Trophoblast cell (in vitro differentiated cells and primary cell): ENCODE results near the gene SUFU.
A peak's percentile ranks its signal among the peaks of the same experiment; 100 is the strongest.

ENCODE experiments used
- DNase-seq, 2 donors: peaks; one replicate each; pipeline ENCODE4 v3.0.0-alpha.2; 2016
- H2AFZ ChIP-seq: 2 replicates; pipeline ENCODE4 v1.6.1; 2013; ENCODE audit warnings: low read length, moderate library complexity, mild to moderate bottlenecking; ENCODE audit not compliant: insufficient read depth, poor library complexity
- H2AK5ac ChIP-seq: 2 replicates; pipeline ENCODE4 v1.6.1; 2013; ENCODE audit warnings: mild to moderate bottlenecking, low read length
- H2BK120ac ChIP-seq: 2 replicates; pipeline ENCODE4 v1.6.1; 2013; ENCODE audit warnings: low read length, mild to moderate bottlenecking, moderate library complexity; ENCODE audit not compliant: insufficient read depth, poor library complexity
- H2BK12ac ChIP-seq: 2 replicates; pipeline ENCODE4 v1.6.1; 2013; ENCODE audit warnings: mild to moderate bottlenecking, low read length, moderate library complexity
- H2BK5ac ChIP-seq: 2 replicates; pipeline ENCODE4 v1.6.1; 2013; ENCODE audit warnings: low read length, low read depth, moderate library complexity, mild to moderate bottlenecking; ENCODE audit not compliant: poor library complexity
- H3K14ac ChIP-seq: 2 replicates; pipeline ENCODE4 v1.6.1; 2013; ENCODE audit warnings: mild to moderate bottlenecking, low read length
- H3K18ac ChIP-seq: 2 replicates; pipeline ENCODE4 v1.6.1; 2013; ENCODE audit warnings: mild to moderate bottlenecking, low read length
- H3K23ac ChIP-seq: 2 replicates; pipeline ENCODE4 v1.6.1; 2013; ENCODE audit warnings: low read length
- H3K27ac ChIP-seq: 2 replicates; pipeline ENCODE4 v1.5.1; 2013; ENCODE audit warnings: low read depth, mild to moderate bottlenecking, inconsistent platforms, low read length, moderate library complexity
- H3K27me3 ChIP-seq: 2 replicates; pipeline ENCODE4 v1.6.1; 2013; ENCODE audit warnings: inconsistent platforms, mild to moderate bottlenecking, low read length, moderate library complexity; ENCODE audit not compliant: insufficient read depth
- H3K36me3 ChIP-seq, 2 experiments: 1 replicate in 1 of 2; 2 replicates in 1 of 2; pipeline ENCODE4 v1.6.1; 2013; ENCODE audit warnings: low read length in 2 of 2, mild to moderate bottlenecking in 2 of 2, moderate library complexity in 1 of 2; ENCODE audit not compliant: insufficient read depth in 2 of 2, control insufficient read depth in 1 of 2
- H3K4ac ChIP-seq: 2 replicates; pipeline ENCODE4 v1.6.1; 2013; ENCODE audit warnings: low read depth, mild to moderate bottlenecking, low read length, moderate library complexity
- H3K4me1 ChIP-seq, 2 experiments: 1 replicate in 1 of 2; 2 replicates in 1 of 2; pipeline ENCODE4 v1.6.1; 2013; ENCODE audit warnings: low read length in 2 of 2, mild to moderate bottlenecking in 2 of 2, moderate library complexity in 1 of 2; ENCODE audit not compliant: insufficient read depth in 2 of 2, control insufficient read depth in 1 of 2
- H3K4me2 ChIP-seq: 2 replicates; pipeline ENCODE4 v1.6.1; 2013; ENCODE audit warnings: inconsistent platforms, mild to moderate bottlenecking, low read length, moderate library complexity
- H3K4me3 ChIP-seq: 2 replicates; pipeline ENCODE4 v1.5.1; 2013; ENCODE audit warnings: mild to moderate bottlenecking, low read depth, low read length, inconsistent platforms
- H3K79me1 ChIP-seq: one replicate; pipeline ENCODE4 v1.6.1; 2013; ENCODE audit warnings: low read length
- H3K79me2 ChIP-seq: 2 replicates; pipeline ENCODE4 v1.6.1; 2013; ENCODE audit warnings: low read length, mild to moderate bottlenecking; ENCODE audit not compliant: control insufficient read depth, insufficient read depth, poor library complexity
- H3K9ac ChIP-seq: 2 replicates; pipeline ENCODE4 v1.6.1; 2013; ENCODE audit warnings: mild to moderate bottlenecking, low read length
- H3K9me3 ChIP-seq: 2 replicates; pipeline ENCODE4 v1.6.1; 2013; ENCODE audit warnings: low read depth, mild to moderate bottlenecking, control low read depth, inconsistent platforms, low read length; ENCODE audit not compliant: insufficient read depth
- H4K12ac ChIP-seq: 2 replicates; pipeline ENCODE4 v1.6.1; 2013; ENCODE audit warnings: low read depth, mild to moderate bottlenecking, low read length, moderate library complexity
- H4K8ac ChIP-seq: 2 replicates; pipeline ENCODE4 v1.6.1; 2013; ENCODE audit warnings: low read depth, mild to moderate bottlenecking, low read length, moderate library complexity
- H4K91ac ChIP-seq: one replicate; pipeline ENCODE4 v1.6.1; 2013; ENCODE audit warnings: low read depth, mild to moderate bottlenecking, low read length, moderate library complexity
- WGBS: extraction: QIAGEN DNeasy Blood & Tissue Kit; methylation state at CpG from one replicate; pipeline ENCODE4 v1.1.7; 2013; ENCODE audit warnings: missing lambda C conversion rate; ENCODE audit not compliant: insufficient read length, insufficient coverage; ENCODE audit errors: extremely low coverage; 5-methylcytosine and 5-hydroxymethylcytosine counted together

Gene SUFU

DNA sequence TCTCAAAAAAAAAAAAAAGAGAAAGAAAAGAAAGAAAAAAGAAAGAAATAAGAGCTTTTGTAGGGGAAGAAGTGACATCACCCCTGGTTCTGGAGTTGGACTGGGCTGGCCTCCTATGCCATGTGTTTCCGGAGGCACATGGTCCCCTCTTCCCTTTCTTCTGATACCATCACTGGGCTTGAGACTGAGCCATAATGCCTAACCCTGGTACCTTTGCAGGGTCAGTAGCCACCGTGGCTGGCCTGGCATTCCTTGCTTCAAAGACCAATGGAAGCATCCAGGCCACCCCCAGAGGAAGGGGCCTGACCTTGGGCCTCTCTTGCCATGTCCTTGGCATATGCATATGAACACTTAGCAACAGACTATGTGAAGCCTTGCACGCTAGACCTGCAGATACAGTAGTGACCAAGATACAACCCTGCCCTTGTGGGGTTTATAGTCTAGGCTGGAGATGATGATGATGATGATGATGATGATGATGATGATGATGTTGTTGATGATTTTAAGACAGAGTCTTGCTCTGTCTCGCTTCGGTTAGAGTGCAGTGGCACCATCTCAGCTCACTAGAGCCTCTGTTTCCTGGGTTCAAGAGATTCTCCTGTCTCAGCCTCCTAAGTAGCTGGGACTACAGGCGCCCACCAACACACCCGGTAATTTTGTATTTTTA, 31.8 kb downstream of the SUFU start:
- Histone ChIP-seq H3K4me2 (no peak overlapping the region), H2BK120ac (no peak overlapping the region), H3K4me1 (no peaks in the 10 kb centered on the region), H3K4me3 (no peak overlapping the region), H3K4ac (no peak overlapping the region), H3K79me1 (no peaks in the 10 kb centered on the region), H3K79me2 (no peaks in the 10 kb centered on the region), H3K9ac (no peak overlapping the region), H4K91ac (no peak overlapping the region), H3K27me3 (no peaks in the 10 kb centered on the region), H2AFZ (no peak overlapping the region), H3K36me3 (peaks cover 3 to 10% of the 10 kb centered on the region in 2 experiments), H3K18ac (no peak overlapping the region), H2AK5ac (no peak overlapping the region), H2BK5ac (no peak overlapping the region), H4K8ac (no peak overlapping the region), H3K27ac (no peak overlapping the region), H4K12ac (no peak overlapping the region), H3K9me3 (no peaks in the 10 kb centered on the region), H3K14ac (no peak overlapping the region), H3K23ac (no peak overlapping the region), H2BK12ac (no peak overlapping the region)
- no peak for DNase-seq
- no CpG with 5 or more reads among the region's 7 CpGs for WGBS

DNA sequence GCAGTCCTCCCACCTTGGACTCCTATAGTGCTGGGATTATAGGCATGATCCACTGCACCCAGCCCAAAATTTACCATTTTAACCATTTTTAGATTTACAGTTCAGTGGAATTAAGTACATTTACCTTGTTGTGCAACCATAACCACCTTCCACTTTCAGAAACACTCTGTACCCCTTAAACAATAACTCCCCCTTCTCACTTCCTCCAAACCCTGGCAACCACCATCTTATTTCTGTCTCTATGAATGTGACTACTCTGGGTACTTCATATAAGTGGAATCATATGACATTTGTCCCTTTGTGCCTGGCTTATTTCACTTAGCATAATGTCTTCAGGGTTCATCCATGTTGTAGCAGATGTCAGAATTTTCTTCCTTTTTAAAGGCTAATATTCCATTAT, 33.6 kb downstream of the SUFU start:
- no peak overlapping the region for H4K12ac ChIP-seq
- no peak overlapping the region for H2AFZ ChIP-seq
- H3K27me3 ChIP-seq = no peaks in the 10 kb centered on the region
- no peak overlapping the region for H3K4ac ChIP-seq
- H3K27ac ChIP-seq = no peak overlapping the region
- no peak overlapping the region for H2BK5ac ChIP-seq
- H2BK12ac ChIP-seq = no peak overlapping the region
- H4K91ac ChIP-seq = no peak overlapping the region
- no peak overlapping the region for H3K18ac ChIP-seq
- H3K36me3 ChIP-seq = peaks cover 2 to 10% of the 10 kb centered on the region in 2 experiments
- H4K8ac ChIP-seq = no peak overlapping the region
- H3K23ac ChIP-seq = no peak overlapping the region
- H3K4me1 ChIP-seq = no peaks in the 10 kb centered on the region
- no peak overlapping the region for H2AK5ac ChIP-seq
- no peak for DNase-seq
- H3K79me2 ChIP-seq = no peaks in the 10 kb centered on the region
- H3K79me1 ChIP-seq = no peaks in the 10 kb centered on the region
- no peak overlapping the region for H2BK120ac ChIP-seq
- H3K4me3 ChIP-seq = no peak overlapping the region
- no peak overlapping the region for H3K4me2 ChIP-seq
- no peaks in the 10 kb centered on the region for H3K9me3 ChIP-seq
- H3K14ac ChIP-seq = no peak overlapping the region
- H3K9ac ChIP-seq = no peak overlapping the region

DNA sequence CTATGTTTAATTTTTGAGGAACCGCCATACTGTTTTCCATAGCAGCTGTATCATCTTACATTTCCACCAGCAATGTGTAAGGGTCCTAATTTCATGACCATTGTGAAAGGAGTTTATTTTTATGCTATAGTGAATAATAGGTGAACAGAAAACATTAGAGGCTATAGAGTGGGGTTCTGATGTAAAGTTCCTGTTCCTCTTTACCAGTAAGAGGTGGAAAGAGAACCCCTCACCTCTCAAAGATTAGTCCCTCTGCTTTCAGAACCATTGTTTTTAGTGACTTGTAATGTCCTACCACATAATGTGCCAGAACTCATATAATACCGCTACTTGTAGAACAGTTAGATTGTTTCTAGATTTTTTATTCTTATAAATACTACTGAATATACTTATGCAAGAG, 34.2 kb downstream of the SUFU start:
- no peak overlapping the region for H2BK120ac ChIP-seq
- no peak overlapping the region for H3K4me3 ChIP-seq
- no peak overlapping the region for H2BK5ac ChIP-seq
- no peak for DNase-seq
- no peak overlapping the region for H3K27ac ChIP-seq
- no peak overlapping the region for H3K23ac ChIP-seq
- no peak overlapping the region for H4K91ac ChIP-seq
- no peak overlapping the region for H3K18ac ChIP-seq
- no peak overlapping the region for H4K8ac ChIP-seq
- H3K4me2 ChIP-seq = no peak overlapping the region
- no peaks in the 10 kb centered on the region for H3K9me3 ChIP-seq
- no CpG with 5 or more reads among the region's 2 CpGs for WGBS
- no peaks in the 10 kb centered on the region for H3K4me1 ChIP-seq
- H3K79me1 ChIP-seq = no peaks in the 10 kb centered on the region
- no peak overlapping the region for H2AK5ac ChIP-seq
- no peak overlapping the region for H2BK12ac ChIP-seq
- H3K79me2 ChIP-seq = no peaks in the 10 kb centered on the region
- peaks cover 0 to 7% of the 10 kb centered on the region in 2 experiments for H3K36me3 ChIP-seq
- H3K9ac ChIP-seq = no peak overlapping the region
- no peaks in the 10 kb centered on the region for H3K27me3 ChIP-seq
- H3K4ac ChIP-seq = no peak overlapping the region
- no peak overlapping the region for H3K14ac ChIP-seq
- H4K12ac ChIP-seq = no peak overlapping the region
- no peak overlapping the region for H2AFZ ChIP-seq

DNA sequence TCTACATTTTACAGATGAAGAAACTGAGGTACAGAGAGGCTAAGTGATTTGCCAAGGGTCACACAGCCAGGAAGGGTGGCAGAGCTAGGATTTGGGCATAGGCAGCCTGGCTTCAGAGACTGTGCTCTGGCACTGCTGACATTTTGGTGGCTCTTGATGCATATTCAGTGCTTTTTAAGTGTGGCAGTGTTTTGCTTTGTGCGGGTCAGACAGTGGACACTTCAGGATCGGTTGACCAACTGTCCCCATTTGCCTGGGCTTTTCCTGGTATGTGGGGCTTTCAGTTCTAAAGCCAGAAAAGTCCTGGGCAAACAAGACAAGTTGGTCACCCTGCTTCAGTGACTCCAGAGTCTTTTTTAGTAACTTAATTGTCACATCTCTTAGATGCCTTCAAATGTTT, 35.0 kb downstream of the SUFU start:
- H2BK120ac ChIP-seq = no peak overlapping the region
- H4K91ac ChIP-seq = no peak overlapping the region
- peak overlapping the region; percentile 44 for H3K9ac ChIP-seq
- no peak overlapping the region for H2BK12ac ChIP-seq
- no peak overlapping the region for H2BK5ac ChIP-seq
- H4K12ac ChIP-seq = no peak overlapping the region
- H3K14ac ChIP-seq = no peak overlapping the region
- H3K4me3 ChIP-seq = no peak overlapping the region
- no peaks in the 10 kb centered on the region for H3K9me3 ChIP-seq
- H2AK5ac ChIP-seq = no peak overlapping the region
- H3K27me3 ChIP-seq = no peaks in the 10 kb centered on the region
- H3K4ac ChIP-seq = no peak overlapping the region
- H3K79me1 ChIP-seq = no peaks in the 10 kb centered on the region
- no peak overlapping the region for H4K8ac ChIP-seq
- H2AFZ ChIP-seq = no peak overlapping the region
- no peak overlapping the region for H3K27ac ChIP-seq
- WGBS = no CpG with 5 or more reads among the region's 2 CpGs
- no peaks in the 10 kb centered on the region for H3K4me1 ChIP-seq
- no peak overlapping the region for H3K4me2 ChIP-seq
- H3K23ac ChIP-seq = no peak overlapping the region
- DNase-seq = no peak
- H3K18ac ChIP-seq = no peak overlapping the region
- H3K79me2 ChIP-seq = no peaks in the 10 kb centered on the region
- peaks cover 0 to 7% of the 10 kb centered on the region in 2 experiments for H3K36me3 ChIP-seq
